Prostate gland (tissue), 2 donors: ENCODE data around the gene MMRN1.

Experiments used
- CTCF ChIP-seq, 4 experiments: fragments of 200-600 bp in 2 of 4; fragments of 450-650 bp in 2 of 4; sonication (generic) in 2 of 4; IDR thresholded peaks; 1 replicate in 3 of 4; 2 replicates in 1 of 4; pipeline ENCODE4 v1.5.1; 2016 to 2019; ENCODE audit warnings: antibody characterized with exemption in 4 of 4, mild to moderate bottlenecking in 2 of 4, moderate library complexity in 2 of 4
- POLR2A ChIP-seq: fragments of 450-650 bp; IDR thresholded peaks from one replicate; pipeline ENCODE4 v1.6.1; 2016; ENCODE audit warnings: antibody characterized with exemption, mild to moderate bottlenecking

- no peak for TF ChIP-seq CTCF (IDR thresholded peaks at IDR 0.05)
- no peak for TF ChIP-seq POLR2A
Observed at GRCh38 chr4:89922848-89923416, 28.3 kb downstream of the MMRN1 start.
